Measurements from ENCODE around the gene ARPC1A.

DNA sequence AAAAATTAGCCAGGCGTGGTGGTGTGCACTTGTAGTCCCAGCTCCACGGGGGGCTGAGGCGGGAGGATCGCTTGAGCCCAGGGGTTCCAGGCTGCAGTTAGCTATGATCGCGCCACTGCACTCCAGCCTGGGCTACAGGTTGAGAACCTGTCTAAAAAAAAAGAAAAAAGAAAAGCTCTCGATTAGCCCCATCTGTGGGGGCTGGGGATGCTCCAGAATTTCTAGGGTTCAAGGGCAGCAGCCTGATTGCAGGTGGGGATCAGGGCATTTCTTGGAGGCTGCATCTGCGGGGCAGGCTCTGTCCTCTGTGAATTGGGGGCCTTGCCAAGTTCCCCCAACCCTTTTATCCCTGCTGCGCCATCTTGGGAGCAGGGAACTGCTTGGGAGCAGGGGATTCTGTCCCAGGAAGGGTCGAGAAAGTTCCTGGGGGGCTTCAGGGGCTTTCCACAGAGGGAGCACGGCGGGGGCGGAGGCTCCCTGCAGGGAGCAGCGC lies 651 bp upstream of the ARPC1A start:
- TF ChIP-seq, protein P1, sequence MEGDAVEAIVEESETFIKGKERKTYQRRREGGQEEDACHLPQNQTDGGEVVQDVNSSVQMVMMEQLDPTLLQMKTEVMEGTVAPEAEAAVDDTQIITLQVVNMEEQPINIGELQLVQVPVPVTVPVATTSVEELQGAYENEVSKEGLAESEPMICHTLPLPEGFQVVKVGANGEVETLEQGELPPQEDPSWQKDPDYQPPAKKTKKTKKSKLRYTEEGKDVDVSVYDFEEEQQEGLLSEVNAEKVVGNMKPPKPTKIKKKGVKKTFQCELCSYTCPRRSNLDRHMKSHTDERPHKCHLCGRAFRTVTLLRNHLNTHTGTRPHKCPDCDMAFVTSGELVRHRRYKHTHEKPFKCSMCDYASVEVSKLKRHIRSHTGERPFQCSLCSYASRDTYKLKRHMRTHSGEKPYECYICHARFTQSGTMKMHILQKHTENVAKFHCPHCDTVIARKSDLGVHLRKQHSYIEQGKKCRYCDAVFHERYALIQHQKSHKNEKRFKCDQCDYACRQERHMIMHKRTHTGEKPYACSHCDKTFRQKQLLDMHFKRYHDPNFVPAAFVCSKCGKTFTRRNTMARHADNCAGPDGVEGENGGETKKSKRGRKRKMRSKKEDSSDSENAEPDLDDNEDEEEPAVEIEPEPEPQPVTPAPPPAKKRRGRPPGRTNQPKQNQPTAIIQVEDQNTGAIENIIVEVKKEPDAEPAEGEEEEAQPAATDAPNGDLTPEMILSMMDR (conservative IDR thresholded peaks at IDR 0.05; ENCODE audit: low read length), result no peak
- no peak for TF ChIP-seq EZH2phosphoT487 (IDR thresholded peaks at IDR 0.05; ENCODE audit: borderline replicate concordance)
